Spleen (tissue), 7 donors: Measurements from ENCODE around the gene PRSS57.
A peak's percentile ranks its signal among the peaks of the same experiment; 100 is the strongest.

ENCODE experiments used
- POLR2A ChIP-seq, 3 donors: fragments of 450-650 bp; IDR thresholded peaks; one replicate each; pipeline ENCODE4 v1.5.1; 2017; ENCODE audit warnings: antibody characterized with exemption in 3 of 3, mild to moderate bottlenecking in 1 of 3
- POLR2AphosphoS5 ChIP-seq, 3 donors: sonication (generic); formaldehyde crosslinking; IDR thresholded peaks; one replicate each; pipeline ENCODE4 v1.5.1; 2017; ENCODE audit warnings: antibody characterized with exemption in 3 of 3
- TF ChIP-seq, protein P1 (sequence below), 11 experiments: fragments of 200-600 bp in 7 of 11; fragments of 450-650 bp in 4 of 11; sonication (generic) in 4 of 11; IDR thresholded peaks in 8 of 11; conservative IDR thresholded peaks in 3 of 11; 1 replicate in 7 of 11; 2 replicates in 4 of 11; pipeline versions ENCODE4 v1.4.0 to v1.8.0; 2016 to 2021; ENCODE audit warnings: antibody characterized with exemption in 11 of 11, inconsistent platforms in 4 of 11, mild to moderate bottlenecking in 1 of 11
- donor health status: DM: no; HTN: no; CAD: no; lungs with moderate emphysema.
- donor health status: DM: no; HTN: no; CAD: no.
- donor health status: DM: no; HTN: no; CAD: no.

DNA sequence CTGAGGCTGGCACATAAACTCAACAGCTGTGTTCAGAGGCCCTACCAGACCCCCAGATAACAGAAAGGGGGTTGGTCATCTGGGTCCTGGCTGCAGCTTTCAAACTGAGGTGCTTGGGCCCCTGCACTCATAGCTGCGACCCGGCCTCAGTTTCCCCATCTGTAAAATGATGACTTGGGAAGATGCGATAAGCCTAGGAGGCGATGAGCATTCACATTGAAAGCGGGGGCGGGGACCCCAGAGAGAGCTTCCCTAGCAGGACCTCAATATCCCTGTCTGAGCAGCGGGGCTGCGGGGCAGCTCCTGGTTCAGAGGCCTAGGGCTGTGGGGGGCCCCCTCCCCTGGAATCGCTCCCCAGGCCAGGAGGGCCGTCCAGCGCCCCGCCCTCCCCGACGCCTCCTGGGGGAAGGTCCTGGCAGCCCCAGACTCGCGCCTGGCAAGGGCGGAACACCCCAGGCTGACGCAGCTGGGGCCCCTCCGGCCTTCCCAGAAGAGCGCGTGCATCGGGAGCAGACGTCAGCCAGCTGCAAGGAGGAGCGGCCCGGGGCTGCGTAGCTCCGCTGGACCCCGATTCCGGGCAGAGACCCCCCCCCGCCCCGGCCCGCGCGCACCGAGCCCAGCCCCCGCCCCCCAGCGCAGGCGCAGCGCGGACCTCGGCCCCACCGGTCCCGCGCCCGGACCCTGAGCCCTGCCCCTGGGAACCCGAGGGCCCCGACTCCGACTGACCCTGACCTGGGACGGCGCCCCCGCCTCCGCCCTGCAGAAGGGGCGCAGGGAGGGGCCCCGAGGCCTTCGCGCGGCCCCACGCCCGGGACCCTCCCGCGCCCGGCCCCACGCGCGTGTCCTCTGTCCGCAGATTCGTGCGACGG, 15.6 kb downstream of the PRSS57 start:
- TF ChIP-seq, protein P1, sequence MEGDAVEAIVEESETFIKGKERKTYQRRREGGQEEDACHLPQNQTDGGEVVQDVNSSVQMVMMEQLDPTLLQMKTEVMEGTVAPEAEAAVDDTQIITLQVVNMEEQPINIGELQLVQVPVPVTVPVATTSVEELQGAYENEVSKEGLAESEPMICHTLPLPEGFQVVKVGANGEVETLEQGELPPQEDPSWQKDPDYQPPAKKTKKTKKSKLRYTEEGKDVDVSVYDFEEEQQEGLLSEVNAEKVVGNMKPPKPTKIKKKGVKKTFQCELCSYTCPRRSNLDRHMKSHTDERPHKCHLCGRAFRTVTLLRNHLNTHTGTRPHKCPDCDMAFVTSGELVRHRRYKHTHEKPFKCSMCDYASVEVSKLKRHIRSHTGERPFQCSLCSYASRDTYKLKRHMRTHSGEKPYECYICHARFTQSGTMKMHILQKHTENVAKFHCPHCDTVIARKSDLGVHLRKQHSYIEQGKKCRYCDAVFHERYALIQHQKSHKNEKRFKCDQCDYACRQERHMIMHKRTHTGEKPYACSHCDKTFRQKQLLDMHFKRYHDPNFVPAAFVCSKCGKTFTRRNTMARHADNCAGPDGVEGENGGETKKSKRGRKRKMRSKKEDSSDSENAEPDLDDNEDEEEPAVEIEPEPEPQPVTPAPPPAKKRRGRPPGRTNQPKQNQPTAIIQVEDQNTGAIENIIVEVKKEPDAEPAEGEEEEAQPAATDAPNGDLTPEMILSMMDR (IDR thresholded peaks at IDR 0.05 in 8 of 11, conservative IDR thresholded peaks at IDR 0.05 in 3 of 11): no peak
- TF ChIP-seq POLR2A (IDR thresholded peaks at IDR 0.05): no peak
- peak in 2 of 3 donors; percentile 4 to 25 for TF ChIP-seq POLR2AphosphoS5 (IDR thresholded peaks at IDR 0.05)
